Transverse colon (tissue), 4 donors: ENCODE measurements around the gene GTPBP2.

Source experiments
- CTCF ChIP-seq, 5 experiments: fragments of 200-600 bp in 3 of 5; fragments of 450-650 bp in 2 of 5; sonication (generic) in 3 of 5; IDR thresholded peaks; 1 replicate in 2 of 5; 2 replicates in 3 of 5; pipeline ENCODE4 v1.5.1; 2016 to 2017; ENCODE audit warnings: antibody characterized with exemption in 5 of 5, inconsistent platforms in 3 of 5, mild to moderate bottlenecking in 2 of 5, moderate library complexity in 1 of 5
- POLR2AphosphoS5 ChIP-seq, 3 donors: sonication (generic); formaldehyde crosslinking; IDR thresholded peaks; one replicate each; pipeline ENCODE4 v1.6.1; 2016; ENCODE audit warnings: antibody characterized with exemption in 3 of 3

GRCh38 chr6:43610431-43610830, 18.6 kb downstream of the GTPBP2 start:
- no peak for TF ChIP-seq CTCF (IDR thresholded peaks at IDR 0.05)
- TF ChIP-seq POLR2AphosphoS5 (IDR thresholded peaks at IDR 0.05): no peak
